NCI-H2227 treated with DMSO at 0.1 percent for 48 hours (cell line): ENCODE results near the gene BTG1.
"Not testable (repeated sequence)": the region's sequence is repeated elsewhere in the genome, so short reads cannot be mapped to it uniquely, and the experiment has no call there.

Source experiments
- DNase-seq: peaks from one replicate; lab custom pipeline; 2025; lab: John Stamatoyannopoulos, UW

BTG1 gene

DNA sequence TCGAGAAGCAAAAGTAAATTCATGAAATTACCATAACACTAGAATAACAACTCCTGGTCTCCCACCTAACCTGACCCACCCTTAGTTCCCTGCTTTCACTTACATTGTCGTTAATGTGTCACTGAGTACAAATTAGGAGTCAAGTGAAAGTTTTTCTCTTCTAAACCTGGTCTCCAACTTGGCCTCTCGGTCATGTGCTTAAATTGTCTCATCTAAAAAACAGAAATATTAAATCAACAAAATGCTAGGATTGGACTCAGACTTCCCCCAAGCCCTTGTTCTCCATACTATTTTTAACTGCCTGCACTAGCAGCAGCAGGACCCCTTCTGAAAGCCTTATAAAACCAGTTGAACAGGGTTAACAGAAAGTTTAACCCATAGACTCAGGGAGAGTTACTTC, 1.8 kb upstream of the BTG1 start:
- DNase-seq: no peak

DNA sequence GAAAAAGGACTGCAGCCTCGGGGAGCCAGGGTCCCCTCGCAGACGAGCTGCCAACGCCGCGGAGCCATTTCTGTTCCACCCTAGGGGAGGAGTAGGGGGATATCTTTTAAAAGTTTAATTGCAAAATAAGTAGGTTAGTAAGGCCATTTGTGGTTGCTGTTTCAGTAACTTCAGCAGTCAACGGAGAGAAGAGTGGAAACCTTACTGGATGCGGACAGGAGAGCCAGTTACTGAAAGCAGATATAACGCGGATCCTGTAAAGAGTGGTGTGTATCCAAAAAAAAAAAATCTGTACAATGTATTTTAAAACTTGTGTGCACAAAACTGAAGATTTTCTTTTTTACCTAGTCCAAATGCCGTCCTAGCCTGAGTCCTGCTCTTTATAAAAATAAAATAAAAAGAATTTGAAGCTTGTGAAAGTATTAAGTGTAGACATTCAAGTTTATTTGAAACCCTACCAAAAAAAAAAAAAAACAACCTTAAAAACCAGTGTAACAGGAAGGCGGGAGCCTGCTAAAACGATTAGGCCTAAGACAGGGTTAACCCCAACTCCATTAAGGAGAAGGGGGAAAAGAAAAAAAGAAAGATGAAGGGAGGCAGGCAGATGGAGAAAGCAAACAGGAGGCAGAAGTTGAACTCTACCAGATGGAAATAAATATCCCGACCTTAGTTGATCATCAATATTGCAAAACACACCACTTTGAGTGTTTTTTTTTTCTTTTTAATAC, 1.0 kb upstream of the BTG1 start:
- DNase-seq: peak; percentile 70

DNA sequence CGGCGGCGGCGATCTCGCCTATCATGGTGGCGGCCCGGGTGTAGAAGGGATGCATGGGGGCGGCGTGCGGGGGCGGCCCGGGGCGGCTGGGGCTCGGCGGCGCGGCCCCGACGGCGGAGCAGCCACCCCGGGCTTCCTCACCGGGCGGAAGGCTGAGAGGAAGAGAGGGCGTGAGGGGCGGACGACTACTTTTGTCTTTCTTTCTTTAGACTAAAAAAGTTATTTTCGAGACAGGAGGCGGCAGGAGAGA, 240 bp downstream of the BTG1 start:
- no peak for DNase-seq

DNA sequence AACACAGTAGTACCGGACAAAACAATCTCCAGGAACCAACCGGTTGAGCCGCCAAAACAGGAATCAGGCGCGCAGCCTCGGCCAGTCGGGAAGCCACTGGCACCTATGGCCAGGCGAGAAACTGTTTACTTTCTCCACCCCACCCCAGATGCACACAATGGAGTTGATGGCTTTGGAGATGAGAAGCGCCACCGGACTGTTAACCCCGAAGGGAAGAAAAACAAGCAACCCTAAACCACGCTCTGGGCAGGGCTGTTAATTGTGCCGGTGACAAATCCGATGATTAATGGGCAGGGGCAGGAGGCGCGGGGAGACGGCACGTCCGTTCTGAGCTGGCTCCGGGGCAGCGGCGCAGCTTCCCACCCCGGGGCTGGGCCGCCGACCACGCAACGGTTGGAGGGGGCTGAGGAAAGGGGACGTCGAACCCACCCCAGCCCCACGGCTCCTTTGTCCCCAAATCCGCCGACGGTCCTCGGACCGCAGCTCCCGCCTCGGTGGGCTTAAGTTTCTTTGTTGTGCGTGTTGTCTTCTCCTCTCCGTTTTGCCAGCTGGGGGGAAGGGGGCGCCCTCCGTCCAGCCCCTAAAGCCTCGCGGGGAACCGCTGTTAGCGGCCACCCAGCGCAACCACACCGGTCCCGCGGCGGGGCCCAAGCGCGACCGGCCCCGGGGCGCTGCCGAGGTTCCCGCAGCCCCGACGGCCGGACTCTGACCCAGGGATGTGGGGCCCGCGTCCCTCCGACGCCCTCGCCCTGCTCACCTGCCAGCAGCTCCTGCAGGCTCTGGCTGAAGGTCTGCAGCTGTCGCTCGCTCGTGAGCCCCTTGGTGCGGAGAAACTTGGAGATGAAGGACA, 790 bp downstream of the BTG1 start:
- DNase-seq: peak; percentile 67

DNA sequence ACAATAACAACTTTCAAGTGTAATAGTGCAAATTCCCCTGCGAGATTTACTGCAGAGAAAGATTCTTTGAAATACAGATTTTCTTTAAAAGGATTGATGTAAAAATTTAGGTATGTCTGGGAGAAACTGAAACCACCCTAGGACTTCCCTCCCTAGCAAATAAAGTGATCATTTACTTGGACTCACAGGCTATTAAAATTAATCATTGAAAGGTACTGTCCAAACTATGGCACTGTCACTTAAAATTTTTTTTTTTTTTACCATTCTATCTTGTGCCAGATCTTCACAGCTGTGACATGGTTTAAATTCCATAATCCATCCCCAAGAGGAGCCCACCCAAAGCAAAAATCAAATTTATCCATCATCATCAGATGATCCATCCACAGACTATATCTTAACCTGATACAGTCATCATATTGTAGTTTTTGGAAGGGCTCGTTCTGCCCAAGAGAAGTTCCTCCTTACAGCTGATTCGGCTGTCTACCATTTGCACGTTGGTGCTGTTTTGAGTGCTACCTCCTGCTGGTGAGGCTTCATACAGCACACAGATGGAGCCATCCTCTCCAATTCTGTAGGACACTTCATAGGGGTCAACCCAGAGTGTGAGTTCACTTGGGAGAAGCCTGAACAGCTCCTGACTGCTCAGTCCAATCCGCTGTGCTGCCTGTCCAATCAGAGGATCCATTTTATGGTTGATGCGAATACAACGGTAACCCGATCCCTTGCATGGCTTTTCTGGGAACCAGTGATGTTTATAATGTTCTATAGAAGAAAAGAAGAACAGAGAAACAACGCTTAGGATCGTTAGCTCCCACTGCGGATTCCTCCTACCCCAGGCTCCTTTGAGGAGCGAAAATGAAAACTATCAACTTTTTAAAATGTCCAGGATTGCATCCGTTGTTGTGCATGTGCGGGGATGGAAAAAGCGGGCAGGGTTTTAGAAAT, 1.7 kb downstream of the BTG1 start:
- DNase-seq: peak; percentile 72

DNA sequence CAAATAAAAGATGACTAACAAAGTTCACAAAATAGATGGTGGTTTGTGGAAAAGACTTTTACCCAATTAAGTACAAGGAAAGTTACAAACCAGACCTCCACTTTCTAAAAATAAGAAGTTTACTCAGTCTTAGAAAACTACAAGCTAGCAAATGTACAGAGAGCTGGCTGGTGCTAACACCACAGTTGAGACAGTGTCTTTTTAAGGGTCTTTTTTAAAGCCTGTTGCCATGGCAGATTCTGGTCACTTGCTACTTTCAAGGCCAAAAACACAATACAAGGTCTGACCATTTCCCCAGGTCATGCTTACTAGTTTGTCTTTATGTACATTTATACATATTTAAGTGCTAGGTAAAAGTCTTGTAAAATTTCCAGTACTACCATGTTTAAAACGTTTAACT, 2.4 kb downstream of the BTG1 start:
- no peak for DNase-seq

DNA sequence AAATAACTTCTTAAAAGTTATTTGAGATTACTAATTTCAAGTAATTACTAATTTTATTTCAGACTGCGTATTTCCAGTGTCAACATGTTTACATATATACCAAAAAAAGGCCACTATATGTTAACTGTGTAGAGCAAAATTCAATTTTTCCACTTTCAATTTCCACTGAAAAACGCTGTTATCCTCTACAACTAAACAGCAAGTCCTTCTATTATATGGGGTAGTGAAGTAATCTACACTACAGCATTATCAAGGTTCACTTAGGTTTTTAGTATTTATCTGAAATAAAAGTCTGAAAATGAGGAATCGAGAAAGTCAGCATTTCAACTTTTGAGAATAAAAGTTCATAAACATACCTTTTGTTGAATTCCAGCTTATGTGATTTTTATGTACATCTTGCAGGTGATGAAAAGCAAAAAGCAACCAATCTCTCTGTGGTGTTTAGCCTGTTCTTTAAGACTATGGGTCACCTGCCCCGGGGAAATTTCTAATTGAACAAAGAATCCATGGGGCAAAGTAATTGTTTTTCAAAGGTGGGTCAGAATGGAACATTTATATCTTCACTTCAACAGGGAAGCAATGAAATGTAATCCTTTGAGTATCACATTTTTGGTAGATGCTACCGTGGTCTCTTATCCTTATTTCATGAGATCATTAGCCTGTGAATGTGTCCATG, 3.3 kb downstream of the BTG1 start:
- no peak for DNase-seq

DNA sequence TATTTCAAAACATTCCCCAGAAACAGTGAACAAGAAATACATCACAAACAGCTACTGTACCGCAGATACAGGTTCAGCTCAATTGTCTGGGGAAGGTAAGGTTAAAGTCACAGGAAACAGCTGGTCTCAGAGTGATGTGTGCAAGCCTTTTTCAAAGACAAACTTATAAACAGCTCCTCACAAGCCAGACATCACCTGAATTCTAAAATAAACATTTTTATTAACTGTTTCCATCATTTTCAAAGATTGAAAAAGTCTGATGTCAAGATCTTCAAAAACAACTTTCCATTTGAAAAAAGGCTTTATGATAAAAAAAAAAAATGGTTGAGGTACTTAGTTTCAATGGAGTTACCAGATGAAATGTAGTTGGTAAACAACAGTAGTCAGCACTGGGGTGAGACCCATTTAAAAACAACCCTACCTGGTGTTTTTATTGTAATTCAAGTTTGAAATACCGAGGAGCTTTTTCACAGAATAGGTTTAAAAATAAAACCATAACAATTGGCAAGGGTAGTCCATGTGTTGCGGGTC, 4.0 kb downstream of the BTG1 start:
- DNase-seq: no peak

DNA sequence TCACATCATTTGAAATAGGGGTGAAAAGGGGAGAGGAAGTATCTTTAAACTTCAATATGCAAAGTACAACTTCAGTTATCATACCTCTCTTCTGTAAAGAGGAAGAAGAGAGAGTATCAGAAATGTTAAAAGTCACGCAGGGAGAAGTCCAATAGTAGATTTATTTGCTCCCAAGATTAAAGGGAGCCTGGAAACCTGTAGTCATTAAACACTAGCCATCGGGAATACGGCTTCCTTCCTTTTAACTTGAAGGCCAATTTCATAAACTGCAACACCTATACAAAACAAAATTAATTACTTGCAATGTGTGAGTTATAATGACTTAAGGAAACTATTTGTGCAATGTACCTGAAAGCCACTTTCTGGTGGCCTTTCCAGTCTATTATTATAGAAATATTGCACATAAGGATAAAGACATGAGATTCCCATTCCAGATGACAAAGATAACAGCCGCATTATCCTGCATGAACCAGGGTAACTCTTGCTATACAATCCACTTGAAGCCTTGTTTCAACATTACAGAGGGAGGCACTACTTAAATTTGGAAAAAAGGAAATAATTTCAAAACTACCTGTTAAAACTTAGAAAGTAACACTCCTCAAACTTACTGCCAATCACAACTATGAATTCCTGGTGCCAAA, 4.6 kb downstream of the BTG1 start:
- DNase-seq: no peak

DNA sequence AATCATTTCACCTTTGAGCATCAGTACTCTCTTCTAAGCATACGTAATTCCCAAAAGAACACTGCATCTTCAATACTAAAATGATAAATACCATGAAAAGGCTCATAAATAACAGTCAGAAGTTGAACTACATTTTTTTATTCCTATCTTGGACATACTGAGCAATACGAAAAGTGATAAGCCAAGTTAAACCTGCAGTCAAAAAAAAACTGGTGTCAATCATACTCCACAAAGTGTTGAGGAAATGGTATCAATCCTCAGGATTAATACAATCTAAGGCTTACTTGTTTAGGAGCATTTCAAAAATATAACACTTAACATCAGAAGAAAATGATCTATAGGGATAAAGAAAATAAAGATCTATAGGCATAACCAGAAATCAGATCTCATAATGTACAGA, 5.5 kb downstream of the BTG1 start:
- no peak for DNase-seq

DNA sequence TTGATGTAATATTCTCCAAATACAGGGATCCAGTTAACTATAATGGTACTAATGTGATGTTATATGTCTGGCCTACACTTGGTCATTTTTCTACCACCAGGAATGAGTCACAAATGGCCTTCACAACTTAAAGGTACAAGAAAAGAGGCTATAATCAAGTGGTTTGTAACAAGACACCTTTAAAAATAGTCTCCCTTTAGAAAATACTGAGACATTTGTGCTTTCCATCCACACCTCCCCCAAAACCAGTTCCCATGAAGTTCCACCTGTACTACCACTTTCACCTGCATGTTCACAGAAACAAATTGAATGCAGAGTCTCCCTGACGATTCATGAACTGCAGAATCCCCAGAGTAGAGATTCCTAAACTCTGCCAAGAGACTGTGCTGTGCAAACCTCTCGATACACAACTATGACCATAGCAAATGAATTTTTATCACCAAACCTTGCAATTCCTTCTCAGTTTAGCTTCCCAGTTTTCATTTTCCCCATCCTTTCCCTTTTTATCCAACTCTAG, 6.0 kb downstream of the BTG1 start:
- DNase-seq: no peak

DNA sequence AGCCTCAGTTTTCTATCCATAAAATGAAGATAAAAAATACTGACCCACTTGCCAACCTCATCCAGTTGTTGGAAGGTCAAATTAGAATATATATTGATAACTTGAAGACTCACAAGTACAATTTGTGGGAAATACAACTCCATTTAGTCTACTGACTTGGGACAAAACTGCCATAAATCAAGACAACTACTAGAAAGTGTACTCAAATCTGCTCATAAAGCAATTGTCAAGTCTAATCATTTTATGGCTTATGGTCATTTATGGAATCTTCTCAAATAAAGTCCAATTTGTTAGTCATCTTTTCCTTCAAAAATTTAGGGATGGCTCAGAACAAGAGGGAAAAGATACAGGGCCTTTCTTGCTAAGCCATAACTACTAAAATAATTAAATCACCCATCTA, 7.0 kb downstream of the BTG1 start:
- DNase-seq: no peak

DNA sequence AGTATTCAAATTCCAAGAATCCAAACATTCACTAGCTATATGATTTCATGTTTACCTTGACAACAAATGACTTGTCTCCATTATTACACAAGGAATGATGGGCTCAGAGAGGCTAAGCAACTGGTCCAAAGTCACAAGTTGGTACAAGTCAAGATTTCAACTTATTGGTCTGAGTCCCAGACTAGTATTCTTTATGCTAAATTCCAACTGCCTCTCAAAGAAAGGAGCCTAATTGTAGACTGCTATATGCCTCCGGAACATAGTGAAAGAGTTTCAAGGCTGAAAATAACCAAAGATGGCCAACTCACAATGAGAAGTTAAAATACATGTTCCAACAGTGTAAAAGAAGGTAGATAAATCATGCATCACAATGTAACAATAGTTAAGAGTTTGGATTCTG, 7.5 kb downstream of the BTG1 start:
- DNase-seq: no peak

DNA sequence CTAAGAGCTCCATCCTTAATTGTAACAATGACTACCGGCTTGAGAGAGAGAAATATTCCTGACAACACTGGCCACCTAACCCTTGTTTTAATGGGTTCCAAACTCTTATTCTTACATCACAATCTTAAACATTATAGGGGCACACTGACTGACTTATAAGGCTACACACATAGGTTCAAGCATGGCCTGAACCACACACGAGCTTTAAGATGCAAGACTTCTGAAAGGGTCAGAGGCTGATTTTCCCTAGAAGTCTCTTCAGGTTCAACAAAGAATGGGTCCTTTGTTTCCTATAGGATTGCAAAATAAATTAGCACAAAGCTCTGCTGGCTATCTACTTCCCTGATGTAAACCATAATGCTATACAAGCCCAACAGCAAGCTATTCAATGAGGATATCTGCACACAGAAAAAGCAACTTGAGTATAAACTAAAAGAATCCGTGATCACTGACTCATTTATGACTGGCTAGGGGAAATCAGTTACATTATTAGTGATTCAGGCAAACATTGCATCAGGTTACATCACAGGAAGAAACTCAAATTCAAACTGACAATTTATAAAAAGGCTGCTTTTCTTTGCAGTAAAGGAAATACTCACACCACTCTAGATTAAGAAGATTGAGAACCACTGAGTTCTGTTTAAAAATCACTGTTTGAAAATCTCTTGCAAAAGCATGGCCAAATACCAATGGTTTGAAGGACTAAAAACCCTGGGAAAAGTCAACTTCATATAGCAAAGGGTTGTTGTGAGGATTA, 8.5 kb downstream of the BTG1 start:
- DNase-seq: no peak

DNA sequence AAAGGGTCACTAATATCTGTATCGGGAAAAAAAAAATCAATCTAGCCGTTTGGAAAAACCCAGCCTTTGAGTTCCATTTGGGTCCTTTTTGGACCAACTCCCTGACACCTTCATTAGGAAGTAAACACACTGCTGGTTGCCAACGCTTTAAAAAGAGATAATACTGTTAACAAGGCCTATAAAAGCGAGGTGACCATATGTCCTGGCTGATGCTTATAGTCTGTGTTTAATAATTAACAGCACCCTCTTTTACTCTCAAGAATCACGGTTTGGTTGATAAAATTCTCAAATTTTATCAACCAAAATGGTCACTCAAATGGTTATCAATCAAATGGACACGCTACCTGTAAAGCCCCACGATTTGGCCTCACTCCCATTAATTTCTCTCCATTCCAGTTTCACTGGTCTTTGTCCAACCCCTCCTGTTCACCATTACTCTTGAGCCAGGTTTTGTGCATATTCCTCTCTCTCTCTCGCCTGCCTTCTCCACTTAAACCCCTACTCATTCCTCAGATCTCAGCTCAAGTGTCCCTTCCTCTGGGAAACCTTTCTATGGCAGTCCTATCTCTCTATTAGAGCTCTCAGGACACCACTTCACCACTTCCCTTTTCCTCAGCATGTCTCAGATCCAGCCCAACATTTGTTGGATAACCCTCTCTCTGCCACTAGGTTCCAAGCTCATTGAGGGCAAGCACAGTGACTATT, 9.5 kb downstream of the BTG1 start:
- no peak for DNase-seq

DNA sequence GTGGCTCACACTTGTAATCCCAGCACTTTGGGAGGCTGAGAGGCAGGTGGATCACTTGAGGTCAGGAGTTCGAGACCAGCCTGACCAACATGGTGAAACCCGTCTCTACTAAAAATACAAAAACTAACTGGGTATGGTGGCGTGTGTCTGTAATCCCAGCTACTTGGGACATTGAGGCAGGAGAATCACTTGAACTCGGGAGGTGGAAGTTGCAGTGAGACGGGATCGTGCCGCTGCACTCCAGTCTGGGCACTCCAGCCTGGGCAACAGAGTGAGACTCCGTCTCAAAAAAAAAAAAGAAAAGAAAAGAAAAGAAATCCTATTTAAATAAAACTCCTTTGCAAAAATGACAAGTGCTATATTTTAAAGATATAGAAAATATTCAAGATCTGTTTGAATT, 10.1 kb downstream of the BTG1 start:
- DNase-seq: not testable (repeated sequence)

DNA sequence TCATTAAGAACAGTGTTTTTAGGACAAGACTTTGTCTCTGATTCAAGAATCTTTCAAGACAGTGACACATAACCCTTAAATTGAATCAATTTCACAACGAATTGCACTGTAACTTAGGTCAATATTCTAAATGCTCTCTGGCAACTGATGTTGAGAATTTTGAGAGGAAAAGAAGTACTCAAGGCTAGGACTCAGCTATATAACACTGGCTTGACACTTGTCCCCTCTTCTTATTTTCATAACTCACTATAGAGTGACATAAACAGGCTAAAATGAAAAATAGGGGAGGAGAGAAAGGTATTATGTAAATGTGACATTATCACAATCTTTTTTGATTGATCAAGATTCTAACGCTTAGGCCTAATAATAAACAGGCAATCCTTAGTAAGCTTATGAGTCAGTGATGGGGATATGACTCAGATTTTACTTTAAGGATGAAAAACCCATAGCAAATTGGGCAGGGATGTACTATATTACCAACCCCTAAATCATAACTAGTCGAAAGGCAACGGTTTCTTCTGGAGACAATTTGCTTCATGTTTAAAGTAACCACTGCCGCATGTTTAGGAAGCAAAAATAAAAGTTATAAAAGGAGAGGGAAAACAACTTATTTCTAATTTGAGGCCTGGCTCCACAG, 10.9 kb downstream of the BTG1 start:
- no peak for DNase-seq

DNA sequence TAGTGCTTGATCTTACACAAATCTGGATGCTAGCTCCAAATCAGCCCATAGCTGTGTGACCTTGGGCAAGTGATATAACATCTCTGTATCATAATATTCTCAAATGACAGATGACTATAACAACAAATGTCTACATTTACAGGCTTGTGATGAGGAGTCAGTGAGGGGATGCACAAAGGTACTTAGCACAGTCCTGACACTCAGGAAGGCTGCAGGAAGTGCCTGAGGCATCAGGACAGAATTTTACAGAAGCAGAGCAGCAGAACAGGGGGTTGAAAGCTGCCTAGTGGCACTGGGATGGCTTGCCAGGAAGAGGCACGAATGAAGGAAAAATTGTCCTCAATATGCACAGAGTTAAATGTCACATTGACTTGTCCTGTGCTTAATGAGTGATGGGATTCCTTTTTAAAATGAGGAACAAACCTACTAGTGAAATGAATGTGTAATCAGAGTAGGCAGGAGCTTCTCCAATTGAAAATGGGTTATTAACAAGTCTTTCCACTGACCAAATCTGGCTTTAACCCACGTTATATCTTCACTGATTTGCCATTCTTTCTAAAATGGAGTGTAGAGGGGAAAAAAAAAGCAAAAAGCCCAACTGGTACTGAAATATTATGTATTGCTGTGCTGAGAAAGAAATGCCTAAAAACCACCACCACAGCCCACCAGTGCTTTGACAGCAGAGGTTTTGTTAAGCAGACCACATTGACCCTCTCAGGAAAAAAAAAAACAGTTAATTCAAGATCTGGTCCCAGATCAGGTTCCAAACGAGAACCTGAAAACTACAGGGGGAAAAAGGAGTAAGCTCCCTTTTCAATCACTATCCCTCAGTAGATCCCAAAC, 11.6 kb downstream of the BTG1 start:
- no peak for DNase-seq
